ENCODE data around the gene DDX20.

DDX20 gene

GRCh38 chr1:111733992-111734341 lies 21.7 kb upstream of the DDX20 start:
- no peak overlapping the region for H3K27ac ChIP-seq
- no peak for TF ChIP-seq ZFX (IDR thresholded peaks at IDR 0.05; ENCODE audit: borderline replicate concordance)
- TF ChIP-seq CTCF (IDR thresholded peaks at IDR 0.05), result no peak

GRCh38 chr1:111734426-111734825 lies 21.3 kb upstream of the DDX20 start:
- no peak for TF ChIP-seq ZFX (IDR thresholded peaks at IDR 0.05; ENCODE audit: borderline replicate concordance)
- H3K27ac ChIP-seq, result no peak overlapping the region

- TF ChIP-seq ZFX (IDR thresholded peaks at IDR 0.05; ENCODE audit: borderline replicate concordance) (no peak), CTCF (IDR thresholded peaks at IDR 0.05) (no peak)
- H3K27ac ChIP-seq, result no peak overlapping the region
These were observed 20.8 kb upstream of the DDX20 start for GRCh38 chr1:111734856-111735255.

- no peak for TF ChIP-seq ZFX (IDR thresholded peaks at IDR 0.05; ENCODE audit: borderline replicate concordance)
- no peak for TF ChIP-seq CTCF (IDR thresholded peaks at IDR 0.05)
- H3K27ac ChIP-seq, result no peak overlapping the region
These were observed 20.4 kb upstream of the DDX20 start for GRCh38 chr1:111735321-111735720.

- no peak for TF ChIP-seq CTCF (IDR thresholded peaks at IDR 0.05)
- no peak for TF ChIP-seq ZFX (IDR thresholded peaks at IDR 0.05; ENCODE audit: borderline replicate concordance)
- no peak overlapping the region for H3K27ac ChIP-seq
These were observed 19.7 kb upstream of the DDX20 start for GRCh38 chr1:111735858-111736544.

GRCh38 chr1:111736548-111737215 lies 19.0 kb upstream of the DDX20 start:
- TF ChIP-seq ZFX (IDR thresholded peaks at IDR 0.05; ENCODE audit: borderline replicate concordance) (no peak), CTCF (IDR thresholded peaks at IDR 0.05) (no peak)
- no peak overlapping the region for H3K27ac ChIP-seq

GRCh38 chr1:111737216-111738132 lies 18.2 kb upstream of the DDX20 start:
- TF ChIP-seq CTCF (IDR thresholded peaks at IDR 0.05) (no peak), ZFX (IDR thresholded peaks at IDR 0.05; ENCODE audit: borderline replicate concordance) (no peak)
- H3K27ac ChIP-seq, result no peak overlapping the region

All from 22Rv1 (cell line).